HG02759 (cell line): ENCODE results near the gene RREB1.

Experiments used
- ATAC-seq: cut with Tn5 transposase; IDR thresholded peaks from one replicate; pipeline ENCODE4 v1.9.1; 2021; ENCODE audit warnings: mild to moderate bottlenecking, moderate library complexity; ENCODE audit not compliant: unreplicated experiment

Gene RREB1

DNA sequence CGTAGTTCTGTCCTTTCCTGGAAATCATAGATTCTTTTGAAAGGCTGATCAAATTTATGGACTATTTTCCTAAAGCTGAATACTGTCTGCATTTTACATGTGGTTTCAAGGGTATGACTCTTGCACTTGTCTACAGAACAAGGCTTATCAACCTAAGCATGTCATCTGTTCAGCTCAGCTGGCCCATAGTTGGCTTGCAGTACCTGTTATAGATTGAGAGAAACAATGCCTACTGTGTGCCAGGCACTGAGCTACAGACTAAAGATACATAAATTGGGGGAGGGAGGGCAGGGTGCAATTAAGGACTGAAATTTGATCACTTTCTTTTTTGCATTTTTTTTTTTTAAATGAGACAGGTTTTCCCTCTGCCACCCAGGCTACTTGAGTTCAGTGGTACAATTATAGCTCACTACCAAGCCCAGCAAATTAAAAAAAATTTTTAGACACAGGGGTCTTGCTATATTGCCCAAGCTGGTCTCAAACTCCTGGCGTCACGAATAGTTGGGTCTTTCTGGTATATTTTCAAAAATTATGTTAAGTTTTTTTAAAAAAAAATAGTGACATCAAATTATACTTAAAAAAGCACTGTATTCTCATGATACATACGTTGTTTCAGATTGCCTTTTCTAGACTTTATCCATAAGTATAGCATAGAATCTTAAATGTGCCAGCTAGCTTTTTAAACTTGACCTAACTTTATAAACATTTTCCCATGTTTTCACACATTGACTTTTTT lies 52.2 kb downstream of the RREB1 start:
- ATAC-seq = no peak

DNA sequence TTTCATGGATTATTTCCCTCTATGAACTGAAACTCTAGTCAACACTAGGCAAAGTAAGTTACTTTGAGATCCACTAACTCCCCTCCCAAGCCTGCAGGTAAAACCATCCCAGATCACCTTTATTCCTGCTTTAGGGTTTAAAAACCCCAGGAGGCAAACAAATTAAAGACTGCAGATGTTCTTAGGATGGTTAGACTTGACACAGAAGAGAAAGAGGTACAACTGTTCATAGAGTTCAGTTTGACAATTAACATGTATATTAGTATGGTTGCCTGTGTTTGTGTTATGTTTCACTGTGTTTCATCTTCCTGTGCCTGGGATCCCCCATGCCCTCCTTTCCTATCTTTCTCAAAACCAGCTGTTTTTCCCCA lies 53.5 kb downstream of the RREB1 start:
- ATAC-seq = no peak

DNA sequence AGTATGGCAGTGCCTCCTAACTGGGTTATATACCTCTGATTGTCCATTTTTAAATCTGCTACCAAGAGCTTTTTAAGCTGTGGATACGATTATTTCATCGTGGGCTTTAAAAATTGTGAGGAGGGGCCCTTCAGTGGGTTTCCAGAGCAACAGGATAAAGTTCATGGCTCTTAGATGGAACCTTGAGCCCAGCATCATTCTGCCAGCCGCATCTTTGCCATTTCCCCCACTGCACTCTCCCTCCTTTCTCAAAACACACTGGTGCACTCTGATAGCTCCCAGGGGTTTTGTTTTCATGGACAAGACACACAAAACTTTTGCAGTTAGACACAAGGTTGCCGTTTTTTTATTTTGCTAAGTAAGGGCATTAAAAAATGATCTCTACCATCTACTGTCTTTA lies 54.1 kb downstream of the RREB1 start:
- ATAC-seq = no peak

DNA sequence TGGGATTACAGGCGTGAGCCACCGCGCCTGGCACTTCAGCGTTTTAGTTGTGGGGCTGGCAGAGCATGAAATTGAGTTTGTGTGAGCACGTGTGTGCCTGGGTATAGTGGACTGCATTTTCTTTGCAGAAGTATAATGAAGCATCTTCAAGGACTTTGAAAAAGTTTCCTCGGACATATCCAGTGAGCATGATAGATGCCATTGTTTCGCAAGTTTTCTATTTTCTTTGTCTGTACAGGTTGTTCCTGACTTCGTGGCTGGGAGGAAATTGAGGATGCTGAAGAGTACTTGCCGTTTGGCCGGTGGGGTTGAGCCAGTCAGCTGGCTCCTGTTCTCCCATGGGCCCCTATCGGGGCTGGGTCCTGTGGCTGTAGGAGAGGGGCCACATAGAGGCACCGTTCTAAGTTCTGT lies 55.9 kb downstream of the RREB1 start:
- no peak for ATAC-seq

DNA sequence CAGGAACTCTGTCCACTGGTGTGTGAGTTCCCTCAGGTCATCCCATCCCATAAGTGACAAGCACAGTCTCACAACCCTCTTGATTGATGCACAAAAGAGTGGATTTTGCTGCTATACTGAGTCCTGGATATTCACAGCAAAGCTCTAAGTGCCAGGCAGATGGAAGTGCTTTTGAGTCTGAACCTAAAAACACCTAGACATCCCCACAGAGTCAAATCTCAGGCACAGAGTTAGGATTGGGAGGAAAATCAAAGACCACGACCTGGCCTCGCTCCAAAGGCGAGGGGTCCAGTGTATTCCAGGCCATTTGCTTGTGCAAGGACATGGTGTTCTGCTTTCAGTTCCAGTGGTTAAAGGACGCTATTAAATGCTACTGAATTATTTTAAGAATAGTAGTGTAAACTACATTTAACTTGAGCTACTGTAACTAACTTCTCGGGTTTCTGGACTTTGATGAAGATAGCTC lies 56.8 kb downstream of the RREB1 start:
- no peak for ATAC-seq

DNA sequence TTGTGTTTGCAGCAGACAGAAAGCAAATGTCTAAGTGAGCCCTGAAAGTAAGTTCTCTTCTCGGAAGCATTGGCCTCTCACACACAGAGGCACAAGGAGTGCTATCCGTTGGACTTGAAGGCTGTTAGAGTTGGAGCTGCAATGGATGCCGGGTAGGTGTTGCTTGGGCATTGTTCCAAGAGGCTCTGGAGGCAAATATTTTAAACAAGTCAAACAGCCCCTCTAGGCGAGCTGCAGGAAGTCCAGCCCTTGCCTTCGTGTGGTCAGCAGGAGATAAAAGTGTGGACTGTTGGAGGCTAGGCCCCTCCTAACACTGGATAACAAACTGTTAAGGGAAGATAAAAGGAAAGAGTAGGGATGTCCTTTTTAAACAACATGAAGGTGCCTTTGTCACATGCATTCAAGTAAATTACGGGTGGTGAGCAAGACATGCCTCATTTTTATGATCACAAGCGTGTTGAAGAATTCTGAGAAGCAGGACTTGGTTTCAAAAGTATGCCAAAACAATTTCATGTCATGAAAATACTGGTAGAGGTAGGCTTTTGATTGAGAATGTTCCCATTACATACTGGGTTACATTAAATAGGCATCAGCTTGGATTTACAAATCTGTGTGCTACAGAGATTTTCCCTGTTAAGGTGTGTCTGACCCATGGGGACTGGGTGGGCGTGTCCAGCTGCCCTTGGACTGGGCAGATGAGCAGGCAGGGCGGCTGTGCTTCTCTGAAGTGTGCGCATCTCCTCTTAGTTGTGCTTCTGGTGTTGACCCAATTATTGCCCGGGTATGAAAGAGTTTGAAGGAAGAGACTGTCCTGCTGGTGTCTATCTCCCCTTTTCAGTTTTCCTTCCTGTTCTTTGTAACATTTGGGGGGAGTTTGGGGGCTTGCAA lies 57.5 kb downstream of the RREB1 start:
- no peak for ATAC-seq

DNA sequence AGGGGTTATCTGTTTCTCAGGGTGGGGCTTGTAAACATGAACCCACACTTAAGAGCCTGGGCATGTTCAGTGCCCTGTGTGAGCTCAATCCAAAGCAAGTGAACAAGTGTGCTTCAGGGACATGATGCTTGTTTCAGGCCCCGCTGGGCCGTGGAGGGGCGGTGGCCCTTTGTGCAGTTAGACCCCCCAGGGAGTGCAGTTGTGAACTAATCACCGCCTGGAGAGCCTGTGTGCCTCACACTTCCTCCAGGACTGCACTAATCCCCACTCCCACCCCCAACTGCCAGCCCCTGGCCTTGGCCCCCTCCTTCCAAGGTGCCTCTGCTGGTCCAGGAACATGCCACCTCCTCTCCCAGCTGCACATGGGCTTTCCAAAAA lies 58.1 kb downstream of the RREB1 start:
- no peak for ATAC-seq

DNA sequence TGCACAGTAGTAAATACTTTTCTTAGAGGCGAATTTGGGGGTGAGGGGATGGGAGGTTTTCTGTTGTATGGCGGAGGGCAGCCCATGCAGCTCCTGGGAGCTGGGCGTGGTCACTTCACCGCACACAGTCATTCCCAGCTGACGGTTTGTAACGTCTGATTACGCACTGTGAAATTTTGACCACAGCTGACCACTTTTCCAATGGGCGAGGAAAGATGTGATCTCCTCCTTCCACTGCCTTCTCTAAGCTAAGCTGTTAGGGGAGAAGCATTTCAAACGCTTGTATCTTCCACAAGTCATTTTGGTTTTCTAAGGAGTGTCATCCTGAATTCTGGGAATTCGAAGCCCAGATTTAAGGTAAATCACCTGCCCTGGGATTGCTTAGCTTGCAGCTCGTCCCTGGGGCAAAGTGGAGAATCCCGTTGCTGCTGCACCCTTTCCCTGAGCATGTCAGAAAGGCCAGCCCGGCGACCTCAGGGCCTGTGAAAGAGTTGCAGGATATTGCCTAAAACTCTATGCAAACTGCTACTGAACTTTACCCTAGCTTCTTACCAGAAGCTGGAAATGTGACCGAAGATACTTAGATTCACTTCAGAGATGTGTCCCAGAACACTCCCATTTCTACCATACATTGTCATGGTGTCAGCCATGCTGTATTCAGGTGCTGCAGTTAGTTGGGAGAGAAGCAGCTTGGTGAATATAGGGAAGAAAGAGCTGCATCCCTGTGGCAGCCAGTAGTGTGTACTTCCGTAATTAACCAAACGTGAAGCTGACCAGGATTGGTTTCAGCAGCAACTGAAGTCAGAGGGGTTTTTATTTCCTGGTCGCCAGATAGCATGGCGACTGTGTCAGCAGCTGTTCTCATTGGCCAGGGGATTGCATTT lies 58.9 kb downstream of the RREB1 start:
- no peak for ATAC-seq

DNA sequence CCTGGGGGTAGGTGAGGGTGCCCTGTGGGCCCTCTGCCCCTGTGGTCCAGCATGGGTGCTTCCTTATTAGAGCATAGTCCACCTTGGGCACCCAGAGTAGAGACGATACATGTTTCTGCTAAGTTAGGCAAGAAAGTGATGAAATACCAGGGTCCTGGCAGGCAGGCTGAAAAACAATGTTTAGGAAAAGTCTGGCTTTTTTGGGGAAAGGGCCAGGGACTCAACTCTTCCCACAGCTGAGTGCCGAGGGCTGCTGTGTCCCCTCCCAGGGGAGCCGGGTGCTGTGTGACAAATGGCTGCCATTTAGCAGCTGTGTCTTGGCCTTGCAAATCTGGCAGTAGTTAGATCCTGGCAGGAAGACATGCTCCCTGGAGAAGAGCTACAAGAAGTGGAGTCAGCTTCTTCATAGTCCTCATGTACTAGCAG lies 61.5 kb downstream of the RREB1 start:
- ATAC-seq = no peak

DNA sequence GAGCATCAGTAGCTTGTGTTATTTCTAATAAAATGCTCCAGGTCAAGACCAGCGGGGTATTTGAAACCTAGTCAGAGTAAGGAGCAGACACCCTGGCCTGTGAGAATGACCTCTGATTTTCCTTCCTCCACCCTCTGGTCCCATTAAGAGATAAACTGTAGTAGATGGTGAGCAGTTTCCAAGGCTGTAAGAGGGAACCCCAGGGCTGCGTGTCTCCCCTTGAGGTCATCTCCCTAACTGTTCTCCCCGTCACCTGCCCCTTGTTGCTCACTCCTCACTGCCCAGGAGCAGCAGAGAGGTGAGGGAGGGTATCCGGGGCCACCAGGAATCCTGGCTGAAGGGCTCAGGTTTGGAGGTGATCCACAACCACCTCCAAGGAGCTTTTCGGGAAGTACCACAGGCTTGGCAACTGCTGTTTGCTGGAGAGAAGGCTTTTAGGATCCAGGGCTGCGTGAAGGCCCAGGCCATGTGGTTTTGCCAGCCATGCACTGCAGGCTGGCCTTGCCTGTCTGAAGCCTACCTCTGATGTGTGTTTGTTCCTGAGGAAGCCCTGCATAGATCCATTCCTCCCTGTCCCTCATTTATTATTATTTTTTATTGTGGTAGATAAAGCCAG lies 62.5 kb downstream of the RREB1 start:
- no peak for ATAC-seq

DNA sequence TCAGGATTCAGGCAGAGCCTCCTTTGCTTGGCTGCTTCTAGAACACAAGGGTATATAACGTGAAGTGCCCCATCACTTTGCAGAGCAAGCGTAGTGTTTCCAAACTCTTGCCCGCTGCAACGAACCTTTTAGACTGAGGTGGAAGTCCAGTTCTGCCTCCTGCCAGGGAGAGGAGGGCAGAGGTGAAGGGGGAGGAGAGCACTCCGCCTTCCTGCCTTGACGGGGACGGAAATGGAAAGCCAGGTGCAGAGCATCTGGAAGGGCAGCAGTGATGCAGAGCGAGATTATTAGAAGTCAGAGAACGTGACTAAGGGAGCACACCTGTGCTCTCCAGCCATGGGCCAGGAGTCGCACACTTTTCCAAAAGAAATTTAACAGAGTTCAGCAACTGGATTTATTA lies 63.4 kb downstream of the RREB1 start:
- ATAC-seq = no peak

DNA sequence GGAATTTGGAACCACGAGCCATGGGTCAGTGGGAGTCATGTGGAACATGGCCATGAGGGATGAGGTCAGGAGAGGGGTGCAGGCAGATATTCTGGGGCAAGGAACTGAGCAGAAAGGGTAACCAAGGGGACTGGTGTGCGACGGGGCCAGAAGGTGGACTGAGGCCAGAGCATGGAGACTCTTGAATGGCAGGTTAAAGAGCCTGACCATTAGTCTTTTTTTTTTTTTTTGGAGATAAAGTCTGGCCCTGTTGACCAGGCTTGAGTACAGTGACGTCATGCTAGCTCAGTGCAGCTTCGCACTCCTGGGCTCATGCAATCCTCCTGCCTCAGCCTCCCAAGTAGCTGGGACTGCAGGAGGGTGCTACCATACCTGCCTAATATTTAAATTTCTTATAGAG lies 64.0 kb downstream of the RREB1 start:
- ATAC-seq = no peak

DNA sequence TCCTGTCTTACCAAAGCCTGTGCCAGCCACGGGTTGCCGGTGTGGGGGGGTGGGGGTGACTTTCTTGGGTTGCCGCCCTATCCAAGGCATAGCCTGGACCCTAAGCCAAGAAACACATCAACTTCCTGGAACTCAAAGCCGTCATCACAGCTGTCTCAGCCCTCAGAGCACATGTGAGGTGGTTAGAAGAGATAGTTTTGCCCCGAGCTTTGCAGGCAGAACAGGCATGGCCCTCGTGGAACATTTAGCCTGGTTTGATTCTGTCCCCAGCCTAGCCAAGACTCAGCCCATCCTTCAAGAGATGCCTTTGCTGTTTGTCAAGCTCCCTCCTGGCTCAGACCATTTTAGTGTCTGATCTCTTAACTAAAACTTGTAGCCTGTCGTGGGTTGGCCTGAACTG lies 64.9 kb downstream of the RREB1 start:
- ATAC-seq = no peak

DNA sequence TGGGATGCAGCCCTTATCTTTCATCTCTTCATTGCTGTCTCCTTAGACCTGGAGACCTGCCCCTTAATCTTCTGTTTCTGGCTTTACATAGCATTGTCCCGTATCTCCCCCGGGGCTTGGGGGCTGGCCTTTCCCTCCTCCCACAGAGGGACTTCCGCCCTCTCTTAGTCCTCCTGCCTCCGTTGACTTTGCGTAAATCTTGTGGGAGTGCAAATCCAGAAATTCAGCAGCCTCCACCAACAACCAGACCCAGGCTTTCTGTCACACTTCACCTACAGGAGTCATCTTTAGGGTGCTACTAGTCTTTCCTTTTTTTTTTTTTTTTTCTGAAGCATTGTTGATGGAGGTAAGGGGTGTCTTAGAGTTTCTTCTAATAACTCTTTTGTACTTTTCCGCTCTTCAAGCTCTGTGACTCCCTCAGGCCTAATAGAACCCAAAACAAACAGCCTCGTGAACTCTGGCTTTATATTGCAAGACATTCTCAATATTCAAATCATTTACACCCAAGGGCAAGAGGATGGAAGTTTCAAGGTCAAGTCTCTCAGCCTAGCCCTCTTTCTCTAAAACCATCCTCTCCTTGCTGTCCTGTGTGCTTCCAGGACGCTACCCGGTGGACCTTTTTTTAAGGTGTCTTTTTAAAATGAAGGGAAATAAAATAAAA lies 66.2 kb downstream of the RREB1 start:
- ATAC-seq = no peak

DNA sequence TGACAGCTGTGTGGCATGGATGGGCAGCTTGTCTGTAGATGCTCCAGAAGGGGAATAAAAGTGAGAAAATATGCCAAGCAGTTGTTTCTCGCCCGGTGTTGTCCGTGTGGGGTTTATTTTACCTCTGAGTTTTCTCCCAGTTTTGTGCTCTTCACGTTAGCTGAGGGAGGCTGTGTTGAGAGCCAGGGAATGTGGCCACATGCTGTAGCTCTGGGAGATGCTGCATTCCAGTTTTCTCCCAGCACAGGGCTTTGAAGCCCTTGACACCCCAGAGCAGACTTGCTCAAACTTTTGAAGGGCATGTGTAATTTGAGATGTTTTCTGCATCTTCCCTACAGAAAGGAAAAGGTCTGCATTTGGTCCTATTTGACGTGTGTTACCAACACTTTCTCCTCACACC lies 67.7 kb downstream of the RREB1 start:
- no peak for ATAC-seq

DNA sequence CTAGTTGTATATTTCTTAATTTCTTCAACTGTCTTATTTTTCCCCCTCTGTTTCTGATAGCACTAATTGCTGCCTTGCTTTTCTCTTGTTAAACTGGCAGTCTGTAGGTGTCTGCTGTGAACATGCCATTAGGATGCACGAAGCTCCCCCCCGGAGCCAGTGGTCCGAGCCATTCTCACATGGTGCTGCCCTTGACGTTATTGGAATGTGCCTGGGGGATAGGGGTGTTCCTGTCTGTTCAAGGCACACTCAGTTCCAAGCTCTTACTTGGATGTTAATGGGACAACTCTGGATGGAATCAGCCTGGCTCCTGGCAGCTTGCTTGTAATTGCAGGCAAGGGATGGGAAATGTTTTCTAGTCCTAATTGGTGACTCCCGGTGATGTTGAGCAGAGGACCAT lies 68.4 kb downstream of the RREB1 start:
- ATAC-seq = no peak

DNA sequence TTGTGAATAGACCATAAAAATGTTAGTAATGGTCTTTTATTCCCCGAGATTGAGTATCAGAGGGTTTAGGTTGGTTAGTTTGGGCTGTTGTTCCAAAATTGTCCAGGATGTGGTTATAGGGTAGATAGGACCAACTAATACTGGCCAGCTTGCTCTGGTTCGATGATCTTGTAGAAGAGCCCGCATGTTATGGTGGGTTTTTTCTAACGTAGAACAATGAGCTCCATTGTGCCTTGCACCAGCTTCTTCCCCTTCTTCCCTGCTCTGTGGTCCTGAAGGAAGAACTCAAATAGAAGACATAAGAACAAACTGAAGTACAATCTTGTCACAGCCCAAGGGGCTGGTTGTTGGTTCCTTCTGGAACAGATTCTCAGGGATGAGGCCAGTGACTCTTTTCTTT lies 70.5 kb downstream of the RREB1 start:
- ATAC-seq = no peak

DNA sequence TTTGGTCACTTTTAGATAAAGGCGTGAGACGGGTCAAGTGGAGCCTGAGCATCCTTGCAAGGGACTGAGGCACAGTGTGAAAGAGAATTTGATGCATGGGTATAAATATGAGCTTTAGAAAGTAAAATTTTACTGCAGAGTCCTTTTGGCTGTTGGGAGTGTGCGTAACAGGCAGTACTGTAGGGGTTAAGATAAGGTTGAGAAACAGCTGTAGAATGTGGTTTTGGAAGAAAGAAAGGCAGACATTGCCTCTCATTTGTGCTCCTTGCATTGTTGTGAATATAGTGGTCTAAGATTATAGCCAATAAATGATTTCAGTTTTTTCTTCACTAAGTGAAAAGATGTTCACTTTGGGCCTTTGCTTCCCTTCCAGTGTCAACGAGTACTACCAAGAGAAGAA lies 73.0 kb downstream of the RREB1 start:
- no peak for ATAC-seq

DNA sequence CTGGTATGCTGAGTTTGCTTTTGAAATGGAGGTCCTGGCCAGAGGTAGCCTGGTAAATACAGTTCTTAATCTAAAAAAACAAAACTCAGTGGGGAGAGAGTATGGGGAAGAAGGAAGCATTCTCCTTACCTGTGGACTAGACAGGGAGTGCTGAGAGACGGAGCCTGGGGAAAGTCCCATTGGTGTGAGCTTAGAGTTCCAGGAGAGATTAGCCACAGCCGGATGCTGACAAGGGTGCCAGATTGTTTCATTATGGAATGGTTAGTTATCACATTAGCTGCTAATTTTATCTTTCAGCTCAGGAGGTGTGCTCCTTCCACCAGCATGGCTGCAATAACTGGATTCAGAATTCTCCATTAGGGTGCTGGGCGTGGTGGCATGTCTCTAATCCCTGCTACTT lies 75.9 kb downstream of the RREB1 start:
- ATAC-seq = no peak

DNA sequence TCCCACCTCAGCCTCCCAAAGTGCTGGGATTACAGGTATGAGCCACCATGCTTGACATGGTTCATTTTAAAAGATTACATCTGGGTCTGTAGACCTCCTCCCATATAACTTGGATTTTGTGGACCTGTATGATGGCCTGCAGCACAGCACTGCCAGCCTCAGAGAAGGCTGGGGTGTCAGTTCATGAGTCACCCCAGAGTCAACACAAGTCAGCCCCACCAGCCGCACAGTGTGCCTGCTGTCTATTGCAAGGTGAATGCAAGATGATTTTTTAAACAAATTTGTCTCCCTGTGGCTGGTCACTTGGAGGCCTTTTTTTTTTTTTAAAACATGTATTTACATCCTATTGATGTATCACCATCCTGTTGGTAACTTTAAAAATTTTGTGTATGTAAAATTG lies 76.7 kb downstream of the RREB1 start:
- no peak for ATAC-seq
